Umbilical cord (tissue), 2 donors: ENCODE results near the gene RMDN2. TPM values are rescaled to one million over a fixed set of nuclear protein-coding genes. Genes with fewer than 3 reads are reported as not detected.
A peak's percentile ranks its signal among the peaks of the same experiment; 100 is the strongest.

ENCODE experiments used
- DNase-seq: peaks from one replicate; pipeline ENCODE4 v3.0.0-alpha.2; 2015; ENCODE audit warnings: low spot score
- total RNA-seq: library from RNA; depleted of rRNA; stranded (reverse); fragments of >200 nt; gene quantifications from one replicate; pipeline ENCODE4 v1.2.3, GENCODE V29; 2014; ENCODE audit warnings: low replicate concordance; ENCODE audit not compliant: insufficient read depth

Gene RMDN2
- total RNA-seq, 1 donor from 2014 or later, result 31.8 TPM

- DNase-seq, result no peak
These were observed 114.2 kb downstream of the RMDN2 start for GRCh38 chr2:38039121-38039910.

GRCh38 chr2:38045811-38046210 lies 120.7 kb downstream of the RMDN2 start:
- peak; percentile 10 for DNase-seq

- DNase-seq, result no peak
These were observed 131.1 kb downstream of the RMDN2 start for GRCh38 chr2:38056216-38056615.

- DNase-seq, result no peak
These were observed 132.7 kb downstream of the RMDN2 start for GRCh38 chr2:38057651-38058410.

GRCh38 chr2:38060236-38061018 lies 135.3 kb downstream of the RMDN2 start:
- DNase-seq, result no peak

GRCh38 chr2:38064801-38065501 lies 139.9 kb downstream of the RMDN2 start:
- no peak for DNase-seq

GRCh38 chr2:38065502-38066135 lies 140.5 kb downstream of the RMDN2 start:
- no peak for DNase-seq

GRCh38 chr2:38066421-38067115 lies 141.5 kb downstream of the RMDN2 start:
- DNase-seq, result no peak

Other genes starting within 250 kb of the RMDN2 start
- 24.8 TPM for gene CYP1B1, start 150.9 kb downstream of the RMDN2 start, total RNA-seq